ACHN (cell line): Measurements from ENCODE around the gene ARHGEF1.

Experiments used
- DNase-seq: peaks from one replicate; pipeline ENCODE4 v3.0.0-alpha.2; 2015
- in situ Hi-C: cut with HindIII; loops from 2 replicates; pipeline ENCODE4 v1.10.0; 2017; ENCODE audit warnings: low sequenced_read_pairs, low pct_ligation_motif_present, low pct_unique_long_range_greater_than_20kb

ARHGEF1 gene

DNA sequence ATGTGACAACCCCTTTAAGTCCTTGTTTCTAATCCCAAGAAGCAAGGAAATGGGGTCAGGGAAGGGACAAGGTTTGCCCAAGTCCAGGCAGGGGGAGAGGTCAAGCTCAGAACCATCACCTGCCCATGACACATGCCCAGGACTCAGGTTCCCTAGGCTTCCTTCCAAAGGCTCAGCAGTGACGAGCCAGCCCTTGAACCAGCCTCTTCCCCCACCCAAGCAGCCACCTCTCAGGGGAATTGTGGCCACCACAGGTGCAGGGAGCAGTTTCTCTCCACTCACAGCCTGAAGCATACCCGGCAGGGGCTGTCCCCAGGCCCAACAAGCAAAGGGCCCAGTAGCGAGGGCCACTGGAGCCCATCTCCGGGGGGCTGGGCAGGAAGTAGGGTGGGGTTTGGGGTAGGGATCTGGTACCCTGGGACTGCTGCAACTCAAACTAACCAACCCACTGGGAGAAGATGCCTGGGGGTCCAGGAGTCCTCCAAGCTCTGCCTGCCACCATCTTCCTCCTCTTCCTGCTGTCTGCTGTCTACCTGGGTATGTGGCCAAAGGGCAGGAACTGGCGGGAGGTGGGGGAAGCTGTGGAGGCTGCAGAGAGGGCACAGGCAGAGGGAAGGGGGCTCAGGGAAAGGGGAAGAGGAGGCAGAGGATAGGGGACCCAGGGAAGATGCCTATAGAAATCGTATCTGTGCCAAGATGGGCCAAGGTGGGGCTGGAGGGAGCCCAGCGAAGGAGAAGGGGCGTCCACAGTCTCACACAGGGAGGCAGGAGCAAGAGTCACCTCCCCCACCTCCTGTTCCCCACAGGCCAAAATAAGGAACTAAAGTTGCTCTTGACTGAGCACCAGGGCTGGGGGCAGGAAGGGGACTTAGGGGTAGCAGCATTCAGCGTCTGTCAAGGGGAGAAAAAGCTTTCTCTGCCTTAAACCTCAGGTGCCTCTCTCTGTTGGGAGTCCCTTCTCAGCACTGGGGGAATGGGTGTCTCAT, 5.8 kb upstream of the ARHGEF1 start, which contains the start of gene CD79A:
TSS of gene CD79A (plus strand) at position 433 of the 986 bp plus-strand sequence. CDS start at position 459, 26 bp downstream.
- in situ Hi-C loops, result no loop called here
- DNase-seq, result no peak

DNA sequence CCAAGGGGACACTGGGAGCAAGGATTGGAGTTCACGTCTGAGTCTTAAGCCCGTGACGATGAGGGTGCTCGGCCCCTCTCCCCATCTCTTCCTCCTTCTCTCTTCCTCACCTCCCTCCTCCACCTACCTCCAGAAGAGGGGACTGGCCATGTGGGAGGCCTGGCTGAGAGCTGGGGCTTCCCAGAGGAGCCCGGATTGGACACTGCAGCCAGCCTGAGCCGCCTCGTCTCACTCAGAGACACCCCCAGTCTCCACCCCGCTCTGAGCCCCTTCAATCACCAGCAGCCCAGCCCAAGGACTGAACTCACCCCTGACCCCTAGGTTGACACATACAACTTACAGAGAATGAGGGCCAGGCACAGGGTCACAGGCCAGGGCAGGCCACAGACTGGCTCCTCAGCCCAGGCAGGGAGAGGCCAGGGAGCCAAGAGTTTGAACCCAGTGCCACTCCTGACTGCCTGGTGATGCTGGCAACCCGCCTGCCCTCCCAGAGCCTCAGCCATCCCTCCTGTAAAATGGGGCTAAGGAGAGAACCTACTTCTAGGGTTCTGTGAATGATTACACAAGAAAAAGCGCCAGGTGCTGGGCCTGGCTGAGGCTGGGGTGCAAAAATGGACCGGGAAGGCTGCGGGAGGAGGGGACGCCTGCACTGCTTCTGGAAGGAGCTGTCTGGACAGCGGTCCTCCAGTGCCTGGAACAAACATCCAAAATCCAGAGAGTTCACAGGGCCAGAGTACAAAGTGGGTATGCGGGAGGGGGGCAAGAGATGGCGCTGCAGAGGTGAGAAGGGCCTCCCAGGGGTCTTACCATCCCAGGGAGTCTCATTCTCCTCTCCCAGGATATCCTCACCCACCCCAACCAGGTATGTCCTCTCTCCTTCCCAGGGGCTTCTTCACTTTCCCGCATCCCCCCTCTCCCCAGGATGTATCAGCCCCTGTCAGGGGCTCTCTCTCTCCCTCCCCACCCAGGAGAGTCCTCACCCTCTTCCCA, 4.8 kb upstream of the ARHGEF1 start:
- in situ Hi-C loops, result no loop called here
- DNase-seq, result no peak

DNA sequence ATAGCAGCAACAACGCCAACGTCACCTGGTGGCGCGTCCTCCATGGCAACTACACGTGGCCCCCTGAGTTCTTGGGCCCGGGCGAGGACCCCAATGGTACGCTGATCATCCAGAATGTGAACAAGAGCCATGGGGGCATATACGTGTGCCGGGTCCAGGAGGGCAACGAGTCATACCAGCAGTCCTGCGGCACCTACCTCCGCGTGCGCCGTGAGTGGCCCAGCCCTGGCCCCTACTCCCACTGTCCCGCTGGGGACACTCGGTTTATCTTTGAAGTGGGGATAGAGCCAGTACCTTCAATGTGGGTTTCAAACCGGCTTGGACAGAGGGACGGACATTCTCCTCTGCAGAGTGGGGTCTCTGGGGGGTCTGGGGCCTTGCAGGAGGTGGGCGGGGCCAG, 3.9 kb upstream of the ARHGEF1 start:
- in situ Hi-C loops, result no loop called here
- no peak for DNase-seq

DNA sequence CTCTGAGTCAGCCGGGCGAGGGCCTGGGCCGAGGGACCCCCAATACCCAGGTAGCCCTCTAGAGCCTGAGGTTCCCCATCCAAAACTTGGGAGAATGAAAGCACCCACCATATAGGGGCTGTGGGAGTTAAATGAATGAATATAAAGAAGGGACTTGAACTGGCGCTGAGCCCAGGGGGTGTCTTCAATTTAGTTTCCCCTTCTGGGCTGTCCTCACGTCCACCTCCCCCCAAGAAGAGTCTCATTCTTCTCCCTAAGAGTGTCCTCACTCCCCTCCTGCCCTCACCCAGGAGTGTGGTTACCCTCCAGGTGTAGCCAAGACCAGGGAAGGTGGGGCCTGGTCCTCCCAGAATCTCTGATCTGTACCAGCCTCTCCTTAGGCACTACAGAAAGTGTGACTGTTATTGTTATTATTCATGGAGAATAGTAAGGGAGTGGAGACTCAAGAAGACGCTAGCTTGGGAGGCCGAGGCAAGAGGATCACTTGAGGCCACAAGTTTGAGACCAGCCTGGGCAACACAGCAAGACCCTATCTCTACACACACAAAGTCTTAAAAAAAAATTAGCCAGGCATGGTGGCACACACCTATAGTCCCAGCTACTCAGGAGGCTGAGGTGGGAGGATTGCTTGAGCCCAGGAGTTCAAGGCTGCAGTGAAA, 3.2 kb upstream of the ARHGEF1 start:
- in situ Hi-C loops, result no loop called here
- no peak for DNase-seq

DNA sequence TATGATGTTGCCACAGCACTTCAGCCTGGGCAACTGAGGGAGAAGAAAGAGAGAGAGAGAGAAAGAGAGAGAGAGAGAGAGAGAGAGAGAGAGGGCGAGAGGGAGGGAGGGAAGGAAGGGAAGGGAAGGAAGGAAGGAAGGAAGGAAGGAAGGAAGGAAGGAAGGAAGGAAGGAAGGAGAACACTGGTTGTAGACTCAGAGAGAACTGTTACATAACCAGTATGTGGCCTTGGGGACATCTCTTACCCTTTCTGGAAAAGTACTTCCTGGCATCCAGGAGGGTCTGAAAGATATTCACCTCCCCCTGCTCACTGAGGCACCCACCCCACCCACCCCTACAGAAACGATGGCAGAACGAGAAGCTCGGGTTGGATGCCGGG, 2.7 kb upstream of the ARHGEF1 start:
- no peak for DNase-seq
- in situ Hi-C loops, result no loop called here

DNA sequence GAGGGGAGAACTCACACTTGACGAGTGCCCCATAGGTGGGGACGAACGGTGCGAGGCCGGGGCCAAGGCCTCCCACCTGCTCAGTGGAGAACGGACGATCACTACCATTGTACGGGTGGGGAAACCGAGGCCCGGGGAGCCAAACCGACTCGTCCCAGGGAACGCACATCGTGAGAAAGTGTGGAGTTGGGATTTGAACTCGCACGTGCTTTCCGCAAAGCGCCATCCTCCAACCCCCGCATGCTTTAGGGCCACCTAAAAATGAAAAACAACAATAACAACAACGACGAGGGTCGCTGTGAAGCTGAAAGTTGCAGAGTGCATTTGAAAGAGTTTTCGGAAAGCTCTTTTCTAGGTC, 458 bp downstream of the ARHGEF1 start:
- DNase-seq, result no peak
- in situ Hi-C loops, result no loop called here

DNA sequence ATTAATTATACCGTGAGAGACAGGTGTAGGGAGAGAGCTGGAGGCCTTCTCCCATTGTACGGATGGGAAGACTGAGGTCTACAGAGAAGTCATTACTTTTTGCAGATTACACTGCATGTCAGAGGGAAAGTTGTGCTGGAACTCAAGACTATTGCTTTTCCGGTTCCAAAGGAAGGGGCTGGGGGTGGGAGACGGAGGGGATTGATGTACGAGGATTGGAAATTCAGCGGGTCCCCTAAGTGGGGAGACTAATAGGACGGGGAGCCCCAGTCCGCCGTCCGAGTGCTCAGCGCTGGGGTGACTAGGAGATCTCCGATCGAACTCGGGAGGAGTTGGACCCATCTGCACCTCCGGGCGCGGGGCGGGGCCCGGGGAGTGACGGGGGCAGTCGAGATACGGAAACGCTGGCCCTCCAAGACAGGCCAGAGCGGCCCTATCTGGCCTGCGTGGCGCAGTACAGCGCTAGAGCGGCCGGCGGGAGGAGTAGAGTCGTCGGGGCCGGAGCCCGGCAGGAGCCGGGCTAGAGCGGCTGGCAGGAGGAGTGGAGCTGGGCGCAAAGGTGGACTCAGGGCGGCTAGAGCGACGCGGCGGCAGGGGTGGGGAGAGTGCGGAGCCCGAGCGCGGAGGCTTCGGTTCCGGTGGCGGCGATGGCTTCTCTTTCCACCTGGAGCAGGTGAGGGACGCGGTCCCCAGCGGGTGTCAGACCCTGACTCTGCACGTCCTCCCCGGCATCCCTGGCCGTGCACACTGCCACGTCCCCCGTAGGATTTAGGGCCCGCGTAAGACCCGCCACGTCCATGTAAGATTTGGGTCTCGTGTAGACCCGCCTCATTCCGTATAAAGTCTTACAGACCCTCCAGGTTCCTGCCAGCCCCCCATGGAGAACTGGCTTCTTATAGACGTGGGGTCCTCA, 1.1 kb downstream of the ARHGEF1 start:
- peak; percentile 94 for DNase-seq
- in situ Hi-C loops, result no loop called here

DNA sequence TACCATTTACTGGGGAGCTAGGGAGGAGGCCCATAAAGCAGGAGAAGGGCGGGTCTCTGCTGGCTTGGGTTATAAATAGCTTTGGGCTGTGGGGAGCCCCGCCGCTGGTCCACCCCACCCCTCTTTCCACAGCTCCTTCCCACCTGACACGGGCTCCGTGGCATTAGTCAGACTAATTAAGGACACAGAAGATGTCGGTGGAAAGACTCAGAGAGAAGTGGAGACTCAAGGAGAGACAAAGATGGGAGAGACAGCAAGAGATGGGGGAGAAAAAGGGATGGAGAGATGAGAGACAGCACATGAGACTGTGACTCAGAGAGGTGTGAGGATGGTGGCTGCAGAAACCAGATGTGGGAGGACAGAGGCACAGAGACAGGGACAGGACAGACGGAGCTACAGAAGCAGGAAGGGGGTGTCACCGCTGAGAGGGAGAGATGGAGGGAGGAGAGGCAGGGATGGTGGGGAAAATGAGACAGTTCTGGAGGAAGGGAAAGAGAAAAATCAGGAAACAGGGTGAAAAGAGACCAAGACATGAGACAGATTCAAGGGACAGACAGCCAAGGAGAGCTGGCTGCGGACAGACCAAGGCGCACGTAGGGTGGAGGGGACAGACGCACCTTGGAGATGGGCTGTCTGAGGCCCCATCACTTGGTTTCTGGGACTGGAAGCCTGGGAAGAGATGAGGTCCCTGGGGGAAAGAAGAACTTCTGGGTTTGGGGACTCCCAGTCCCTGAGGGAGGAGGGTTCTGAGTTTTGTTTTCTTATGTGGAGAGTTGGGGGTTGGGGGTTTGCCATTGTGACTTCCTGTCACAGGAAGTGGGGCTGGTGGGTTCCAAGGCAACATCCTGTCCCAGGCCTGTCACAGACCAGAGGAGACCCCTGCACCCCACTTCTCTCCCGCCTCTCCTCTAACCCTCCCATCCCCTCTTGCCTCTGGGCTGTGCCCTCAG, 4.1 kb downstream of the ARHGEF1 start:
- no peak for DNase-seq
- in situ Hi-C loops, result no loop called here

DNA sequence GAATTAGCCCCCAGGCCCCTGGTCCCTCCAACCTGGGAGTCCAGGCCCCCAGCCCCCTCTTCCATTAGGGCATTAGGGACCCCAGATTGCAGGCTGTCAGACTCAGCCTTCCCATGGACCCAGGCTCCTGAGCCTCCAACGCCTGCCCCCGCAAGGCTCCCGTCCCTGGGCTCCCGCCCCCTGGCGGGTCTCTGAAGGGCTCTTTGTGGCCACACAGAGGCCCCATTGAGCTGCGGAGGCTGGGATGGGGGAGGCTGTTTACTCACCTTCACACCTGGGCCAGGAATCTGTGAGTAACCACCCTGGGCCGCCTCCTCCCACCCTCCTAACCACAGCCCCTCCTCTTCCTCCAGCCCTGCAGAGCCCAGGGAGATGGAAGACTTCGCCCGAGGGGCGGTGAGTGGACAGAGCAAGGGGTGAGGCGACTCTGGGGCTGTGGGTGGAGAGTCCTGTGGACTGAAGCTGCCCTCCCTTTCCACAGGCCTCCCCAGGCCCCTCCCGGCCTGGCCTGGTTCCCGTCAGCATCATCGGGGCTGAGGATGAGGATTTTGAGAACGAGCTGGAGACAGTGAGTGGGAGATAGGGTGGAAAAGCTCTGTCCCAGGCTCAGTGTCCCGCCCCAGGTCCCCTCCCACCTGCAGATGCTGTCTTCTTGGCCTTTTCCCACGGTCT, 4.9 kb downstream of the ARHGEF1 start:
- no peak for DNase-seq
- in situ Hi-C loops, result no loop called here

DNA sequence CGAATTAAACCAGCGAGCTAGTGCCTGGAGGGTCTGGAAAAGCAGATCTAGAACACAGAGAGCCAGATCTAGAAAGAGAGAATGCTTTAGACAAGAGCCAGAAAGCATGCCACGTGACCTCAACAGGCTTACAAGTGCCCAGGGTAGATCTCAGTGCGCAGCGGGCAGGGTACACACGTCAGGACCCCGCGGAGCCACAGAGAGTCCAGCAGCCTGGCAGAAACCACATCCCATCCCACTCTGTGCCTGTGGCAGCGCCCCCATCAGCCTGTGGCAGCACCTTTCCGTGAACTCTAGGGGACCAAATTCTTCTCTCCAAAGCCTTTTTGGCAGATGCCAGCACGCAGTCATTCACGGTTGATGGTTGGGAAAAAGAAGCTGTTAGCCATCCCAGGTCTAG, 5.9 kb downstream of the ARHGEF1 start:
- no peak for DNase-seq
- in situ Hi-C loops, result no loop called here

DNA sequence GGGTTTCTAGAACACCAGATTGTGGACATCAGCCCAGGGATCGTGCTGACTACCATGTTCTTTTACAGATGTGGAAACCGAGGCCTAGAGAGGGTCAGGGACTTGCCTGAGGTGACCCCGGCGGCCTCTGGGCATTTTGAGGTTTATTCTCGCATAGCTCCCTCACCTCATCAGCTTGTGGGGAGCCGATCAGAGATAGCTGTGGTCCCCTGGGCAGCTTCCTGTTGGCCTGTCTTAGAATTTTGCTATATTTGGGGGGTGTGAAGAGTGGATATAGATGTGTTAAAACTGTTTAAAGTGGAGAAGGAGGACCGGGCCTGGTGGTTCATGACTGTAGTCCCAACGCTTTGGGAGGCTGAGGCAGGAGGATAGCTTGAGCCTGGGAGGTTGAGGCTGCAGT, 6.9 kb downstream of the ARHGEF1 start:
- DNase-seq, result no peak
- in situ Hi-C loops, result no loop called here

DNA sequence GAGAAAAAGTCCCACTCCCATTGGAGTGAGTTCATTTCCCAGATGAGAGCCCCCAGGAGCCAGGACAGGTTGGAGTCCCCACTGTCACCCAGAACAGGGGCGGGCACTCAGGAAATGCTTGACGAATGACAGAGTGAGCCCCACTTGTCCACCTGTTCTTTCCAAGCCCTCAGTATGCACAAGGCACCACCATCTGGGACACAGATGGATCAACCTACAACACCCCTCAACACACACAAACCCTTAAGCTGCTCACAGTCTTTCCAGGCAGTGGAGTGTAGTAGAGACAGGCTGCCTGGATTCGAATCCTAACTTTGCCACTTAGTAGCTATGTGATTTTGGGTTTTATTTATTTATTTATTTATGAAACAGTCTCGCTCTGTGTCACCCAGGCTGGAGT, 8.0 kb downstream of the ARHGEF1 start:
- no peak for DNase-seq
- in situ Hi-C loops, result no loop called here

DNA sequence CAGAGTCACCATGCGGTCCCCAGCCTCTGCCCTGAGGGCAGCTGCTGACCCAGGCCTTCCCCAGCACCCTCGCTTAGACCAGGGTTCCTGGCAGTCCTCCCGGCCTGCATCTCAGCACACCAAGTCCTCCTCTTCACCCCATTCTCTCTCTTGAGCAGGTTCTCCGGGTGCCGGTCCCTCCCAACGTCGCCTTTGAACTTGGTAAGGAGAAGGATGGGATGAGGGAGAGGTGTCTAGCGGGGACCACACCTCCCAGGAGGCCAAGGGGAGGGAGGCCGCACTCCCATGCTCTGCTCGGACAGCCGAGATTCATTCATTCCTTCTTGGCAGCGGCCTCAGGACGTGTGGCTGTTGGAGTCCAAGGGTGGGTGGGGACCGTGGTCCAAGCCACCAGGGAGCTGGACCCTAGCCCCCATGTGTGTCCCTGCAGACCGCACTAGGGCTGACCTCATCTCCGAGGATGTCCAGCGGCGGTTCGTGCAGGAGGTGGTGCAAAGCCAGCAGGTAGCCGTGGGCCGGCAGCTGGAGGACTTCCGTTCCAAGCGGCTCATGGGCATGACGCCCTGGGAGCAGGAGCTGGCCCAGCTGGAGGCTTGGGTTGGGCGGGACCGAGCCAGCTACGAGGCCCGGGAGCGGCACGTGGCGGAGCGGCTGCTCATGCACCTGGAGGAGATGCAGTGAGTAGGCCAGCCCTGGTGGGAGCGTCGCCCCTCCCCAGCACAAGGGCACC, 9.4 kb downstream of the ARHGEF1 start:
- DNase-seq, result no peak
- in situ Hi-C loops, result no loop called here

DNA sequence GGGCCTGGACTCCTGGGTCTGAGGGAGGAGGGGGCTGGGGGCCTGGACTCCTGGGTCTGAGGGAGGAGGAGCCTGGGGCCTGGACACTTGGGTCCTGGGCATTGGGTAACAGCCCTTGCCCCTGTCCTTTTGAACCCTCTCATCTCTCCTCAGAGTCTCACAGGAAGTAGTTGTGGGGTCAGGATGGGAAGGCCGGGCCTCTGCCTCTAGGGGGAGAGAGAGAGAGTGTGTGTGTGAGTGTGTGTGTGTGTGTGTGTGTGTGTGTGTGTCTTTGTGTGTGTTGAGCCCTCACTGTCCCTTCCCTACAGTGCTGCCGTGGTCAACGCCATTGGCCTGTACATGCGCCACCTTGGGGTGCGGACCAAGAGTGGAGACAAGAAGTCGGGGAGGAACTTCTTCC, 10.9 kb downstream of the ARHGEF1 start:
- no peak for DNase-seq
- in situ Hi-C loops, result no loop called here

DNA sequence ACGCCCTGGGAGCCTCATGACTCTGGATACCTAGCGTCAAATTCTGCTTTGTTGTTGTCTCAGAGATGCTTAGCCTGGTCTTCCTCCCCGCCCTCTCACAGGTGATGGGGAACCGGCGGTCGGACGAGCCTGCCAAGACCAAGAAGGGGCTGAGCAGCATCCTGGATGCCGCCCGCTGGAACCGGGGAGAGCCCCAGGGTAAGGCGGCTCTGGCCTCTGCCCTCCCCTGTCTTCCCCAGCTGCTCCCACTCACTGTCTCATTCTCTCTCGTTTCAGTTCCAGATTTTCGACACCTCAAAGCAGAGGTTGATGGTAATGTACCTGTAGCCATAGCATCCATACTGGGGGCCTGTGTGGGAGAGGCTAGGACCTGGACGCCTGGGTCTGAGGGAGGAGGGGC, 11.4 kb downstream of the ARHGEF1 start:
- in situ Hi-C loops, result no loop called here

More for the DNA sequence above, 11.4 kb downstream of the ARHGEF1 start:
- DNase-seq, result no peak
